22Rv1 (cell line): ENCODE measurements around the gene CISH.

Source experiments
- ZFX ChIP-seq: fragments of 450-650 bp; IDR thresholded peaks from 2 replicates; pipeline ENCODE4 v1.6.1; 2017; ENCODE audit warnings: antibody characterized with exemption, borderline replicate concordance
- TF ChIP-seq, protein P1 (sequence below): fragments of 450-650 bp; IDR thresholded peaks from 2 replicates; pipeline ENCODE4 v1.5.1; 2017; ENCODE audit warnings: mild to moderate bottlenecking

DNA sequence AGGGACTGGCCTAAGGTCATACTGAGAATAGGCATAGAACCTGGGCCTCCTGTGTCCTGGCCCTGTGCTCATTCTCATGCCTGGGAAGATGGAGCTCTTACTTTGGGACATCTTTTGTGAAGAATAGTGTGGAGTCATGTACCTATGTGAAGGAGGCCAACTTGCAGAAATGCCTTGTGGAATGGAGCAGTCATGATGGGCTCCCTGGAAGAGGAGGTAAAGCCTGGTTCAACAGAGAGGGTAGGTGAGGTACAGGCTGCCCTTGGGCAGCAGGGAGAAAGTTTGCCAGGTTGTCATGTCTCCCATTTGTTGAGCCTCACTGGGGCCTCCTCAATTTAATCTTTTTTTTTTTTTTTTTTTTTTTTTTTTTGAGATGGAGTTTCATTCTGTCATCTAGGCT lies 23.5 kb upstream of the CISH start:
- TF ChIP-seq, protein P1, sequence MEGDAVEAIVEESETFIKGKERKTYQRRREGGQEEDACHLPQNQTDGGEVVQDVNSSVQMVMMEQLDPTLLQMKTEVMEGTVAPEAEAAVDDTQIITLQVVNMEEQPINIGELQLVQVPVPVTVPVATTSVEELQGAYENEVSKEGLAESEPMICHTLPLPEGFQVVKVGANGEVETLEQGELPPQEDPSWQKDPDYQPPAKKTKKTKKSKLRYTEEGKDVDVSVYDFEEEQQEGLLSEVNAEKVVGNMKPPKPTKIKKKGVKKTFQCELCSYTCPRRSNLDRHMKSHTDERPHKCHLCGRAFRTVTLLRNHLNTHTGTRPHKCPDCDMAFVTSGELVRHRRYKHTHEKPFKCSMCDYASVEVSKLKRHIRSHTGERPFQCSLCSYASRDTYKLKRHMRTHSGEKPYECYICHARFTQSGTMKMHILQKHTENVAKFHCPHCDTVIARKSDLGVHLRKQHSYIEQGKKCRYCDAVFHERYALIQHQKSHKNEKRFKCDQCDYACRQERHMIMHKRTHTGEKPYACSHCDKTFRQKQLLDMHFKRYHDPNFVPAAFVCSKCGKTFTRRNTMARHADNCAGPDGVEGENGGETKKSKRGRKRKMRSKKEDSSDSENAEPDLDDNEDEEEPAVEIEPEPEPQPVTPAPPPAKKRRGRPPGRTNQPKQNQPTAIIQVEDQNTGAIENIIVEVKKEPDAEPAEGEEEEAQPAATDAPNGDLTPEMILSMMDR = no peak
- no peak for TF ChIP-seq ZFX
